HG02840 (cell line): ENCODE data around the gene SYNE1.
"Not testable (repeated sequence)": the region's sequence is repeated elsewhere in the genome, so short reads cannot be mapped to it uniquely, and the experiment has no call there.

Source experiments
- ATAC-seq: cut with Tn5 transposase; IDR thresholded peaks from one replicate; pipeline ENCODE4 v1.9.1; 2021; ENCODE audit warnings: mild to moderate bottlenecking, moderate library complexity, moderate number of reproducible peaks; ENCODE audit not compliant: unreplicated experiment, low FRiP score

The SYNE1 gene

DNA sequence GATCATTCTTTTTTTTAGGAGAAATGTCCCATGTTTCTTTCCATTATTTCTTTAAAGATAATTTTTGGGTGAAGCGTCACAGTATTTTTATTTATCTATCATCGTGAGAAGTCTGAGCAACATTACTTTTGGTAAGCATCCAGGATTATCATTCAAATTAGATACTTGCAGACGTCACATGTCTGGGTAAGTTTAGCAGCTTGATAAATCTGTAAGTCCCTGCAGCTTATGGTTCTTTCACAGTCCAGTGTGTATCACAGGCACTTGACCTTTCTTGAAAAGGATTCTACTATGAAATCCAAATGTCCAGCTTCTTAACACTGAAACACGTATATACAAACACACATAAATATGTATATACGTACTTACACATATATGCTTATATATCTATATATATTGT lies 470.3 kb downstream of the SYNE1 start:
- ATAC-seq = no peak

DNA sequence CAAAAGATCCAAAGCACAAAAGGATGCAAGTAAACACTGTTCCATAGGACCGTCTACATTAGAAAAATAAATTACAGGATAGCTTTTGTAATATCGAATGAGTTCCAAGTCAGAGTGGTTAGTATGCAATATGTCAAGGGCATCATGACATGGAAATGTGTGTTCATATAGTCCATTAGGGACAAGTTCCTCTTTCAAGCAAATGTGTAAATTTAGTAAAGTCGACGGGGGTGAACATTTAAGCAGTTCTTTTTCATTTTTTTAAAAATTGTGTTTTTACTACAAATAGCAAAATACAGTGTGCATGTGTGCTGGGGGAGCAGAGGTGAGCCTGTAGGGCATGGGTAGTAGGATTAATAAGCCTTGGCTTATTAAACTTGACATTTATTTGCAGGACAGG lies 470.7 kb downstream of the SYNE1 start:
- ATAC-seq = no peak

DNA sequence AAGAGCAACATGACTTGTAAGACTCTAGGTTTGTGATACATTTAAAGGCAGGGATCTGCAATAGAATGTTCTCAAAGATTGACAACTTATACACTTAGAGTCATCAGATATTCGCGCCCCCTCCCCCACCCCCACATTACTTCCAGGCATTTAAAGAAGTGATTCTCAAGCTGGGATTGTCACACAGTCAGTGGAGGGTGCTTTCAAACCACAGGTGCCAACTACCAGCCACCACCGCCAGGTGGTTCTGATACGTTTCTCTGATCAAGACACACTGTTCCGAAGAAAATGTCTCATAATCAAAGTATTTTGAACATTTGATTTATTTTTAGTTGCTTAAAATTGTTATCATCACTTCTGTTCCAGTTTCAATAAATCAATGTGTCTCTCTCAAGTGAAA lies 472.2 kb downstream of the SYNE1 start:
- no peak for ATAC-seq

DNA sequence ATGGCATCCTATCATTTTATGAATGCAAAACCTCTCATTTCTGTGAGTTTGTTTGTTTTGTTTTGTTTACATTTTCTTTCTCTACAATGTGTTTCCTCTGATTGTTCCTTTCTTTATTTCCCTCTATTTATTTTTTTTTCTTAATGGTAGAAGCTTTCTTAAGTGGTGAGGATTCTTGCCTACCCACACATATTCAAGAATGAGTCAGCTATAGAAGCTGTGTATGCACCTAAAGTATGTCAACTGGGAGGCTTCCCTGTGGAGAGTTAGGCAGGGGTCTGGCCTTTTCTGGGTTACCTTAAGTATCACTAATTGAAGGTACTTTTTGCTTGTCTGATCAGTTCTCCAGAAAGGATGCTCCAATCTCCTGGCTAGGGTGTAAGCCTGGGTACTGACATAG lies 475.7 kb downstream of the SYNE1 start:
- no peak for ATAC-seq

DNA sequence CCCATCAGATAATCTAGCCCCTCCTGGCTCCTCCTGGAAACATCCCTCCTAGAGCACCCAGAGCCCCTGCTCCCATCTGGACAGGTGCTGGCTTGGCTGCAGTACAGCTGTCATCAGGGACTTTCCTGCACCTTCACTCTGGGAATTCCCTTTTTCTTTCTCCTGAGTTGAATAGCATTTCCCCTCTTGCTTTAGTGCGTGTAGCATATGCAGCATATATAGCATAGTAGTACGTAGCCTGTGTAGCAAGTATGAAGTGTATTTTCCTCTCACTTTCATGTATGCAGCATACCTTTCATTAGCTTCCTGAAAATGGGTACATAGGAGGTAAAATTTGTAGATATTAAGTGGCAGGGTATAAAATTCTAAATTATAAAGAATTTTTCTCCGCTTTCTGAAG lies 476.8 kb downstream of the SYNE1 start:
- ATAC-seq = peak; percentile 96

DNA sequence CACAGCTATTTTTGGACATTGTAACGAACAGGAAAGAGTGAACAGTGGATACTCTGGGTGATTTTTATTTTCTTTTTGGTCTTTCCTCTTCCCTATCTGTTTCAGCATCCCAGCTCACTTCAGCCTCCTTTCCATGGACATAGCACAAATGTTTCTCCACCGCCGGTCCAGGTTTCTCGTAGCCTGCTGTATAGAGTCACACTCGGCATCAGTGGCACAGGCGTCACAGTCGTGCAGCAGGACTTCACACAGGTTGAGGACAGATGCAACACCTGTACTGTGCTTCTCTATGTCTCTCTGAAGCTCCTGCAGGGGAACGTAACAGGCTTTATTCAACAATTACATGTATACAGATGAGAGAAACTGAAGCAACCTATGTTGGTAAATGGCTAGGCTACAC lies 481.4 kb downstream of the SYNE1 start:
- no peak for ATAC-seq

DNA sequence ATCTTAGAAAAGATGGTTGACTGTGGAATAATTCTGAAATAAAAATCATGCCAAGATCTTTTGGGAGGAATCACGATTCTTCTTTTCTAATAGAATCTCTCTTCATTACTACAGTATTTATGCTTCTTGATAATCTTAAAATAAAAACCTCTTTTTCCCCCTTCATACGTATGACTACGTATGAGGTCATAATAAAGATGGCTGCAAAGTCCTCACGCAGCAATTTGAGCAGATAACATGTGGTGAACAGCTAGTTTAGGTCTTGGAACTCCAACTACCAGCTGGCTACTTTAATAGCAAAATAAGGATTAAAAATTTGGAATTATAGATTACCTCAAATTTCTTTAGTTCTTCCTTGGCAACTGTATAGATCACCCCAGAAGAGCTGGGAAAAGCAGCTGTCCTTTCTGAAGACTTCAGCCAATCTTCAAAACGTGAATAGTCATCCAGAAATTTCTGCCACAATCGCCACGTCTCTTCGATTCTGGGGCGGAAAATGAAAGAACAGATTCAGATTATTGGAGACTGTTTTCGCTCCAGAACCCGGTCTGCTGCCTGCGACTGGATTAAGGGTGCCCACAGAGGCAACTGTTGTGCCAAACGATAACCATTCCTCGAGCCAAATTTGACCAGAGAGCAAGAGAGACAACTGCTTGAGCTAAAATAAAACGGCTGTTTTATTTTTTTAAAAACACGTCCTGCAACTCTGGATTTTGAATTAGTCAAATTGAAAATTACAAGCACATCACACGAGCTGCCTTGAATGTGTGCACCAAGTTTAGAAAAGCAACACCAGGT lies 482.4 kb downstream of the SYNE1 start:
- ATAC-seq = no peak

DNA sequence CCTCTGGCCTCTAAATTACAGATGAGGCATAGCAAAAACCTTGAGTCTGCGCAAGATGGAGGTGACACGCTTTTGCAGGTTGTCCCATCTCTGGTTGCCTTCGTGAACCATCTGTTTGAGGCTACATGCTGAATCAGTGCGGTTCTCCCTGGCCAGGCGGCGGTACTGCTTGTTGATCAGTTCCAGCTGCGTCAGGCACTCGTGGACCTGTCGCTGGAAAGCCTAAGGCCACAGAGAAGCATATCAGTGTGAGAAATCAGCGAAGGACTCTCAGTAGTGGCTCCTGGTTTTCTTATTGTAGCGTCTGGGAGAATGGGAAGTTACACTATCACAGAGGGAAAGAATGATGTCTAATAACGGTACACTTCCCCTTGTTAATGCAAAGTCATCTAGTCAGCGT lies 485.2 kb downstream of the SYNE1 start:
- ATAC-seq = no peak

DNA sequence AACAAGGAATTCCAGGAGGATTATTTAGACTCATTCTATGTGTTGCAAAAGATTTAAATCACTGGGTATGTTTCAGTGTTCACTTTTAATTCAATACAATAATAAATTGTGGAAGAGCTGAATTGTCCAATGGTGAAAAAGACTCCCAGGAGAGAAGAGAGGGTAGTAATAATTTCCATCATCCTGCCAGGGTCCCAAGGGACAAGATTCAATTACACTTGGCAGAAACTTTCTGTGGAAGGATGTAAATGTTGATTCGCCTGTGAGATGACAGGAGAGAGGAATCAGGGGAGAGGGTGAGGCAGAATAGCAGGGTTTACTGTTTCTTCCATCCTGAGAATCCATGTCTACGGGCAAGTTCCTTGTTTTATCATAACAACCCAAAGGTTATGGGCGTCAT lies 487.0 kb downstream of the SYNE1 start:
- ATAC-seq = no peak

DNA sequence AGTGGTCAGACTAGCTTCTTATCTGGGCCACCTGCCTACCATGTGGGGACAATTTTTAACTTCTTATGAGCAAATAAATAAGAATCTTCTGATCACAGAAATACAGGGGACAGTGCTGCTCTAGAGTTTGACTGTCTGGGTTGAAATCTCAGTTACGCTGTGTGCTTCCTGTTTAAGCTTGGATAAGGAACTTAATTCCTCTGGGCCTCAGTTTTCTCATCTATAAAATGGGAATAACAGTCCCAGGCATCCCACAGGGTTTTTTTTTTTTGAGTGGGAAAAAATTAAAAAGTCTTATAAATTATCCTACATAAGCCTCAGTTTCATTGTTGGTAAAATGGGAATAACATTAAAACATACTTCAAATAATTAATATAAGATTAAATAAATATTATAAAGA lies 488.8 kb downstream of the SYNE1 start:
- ATAC-seq = no peak

DNA sequence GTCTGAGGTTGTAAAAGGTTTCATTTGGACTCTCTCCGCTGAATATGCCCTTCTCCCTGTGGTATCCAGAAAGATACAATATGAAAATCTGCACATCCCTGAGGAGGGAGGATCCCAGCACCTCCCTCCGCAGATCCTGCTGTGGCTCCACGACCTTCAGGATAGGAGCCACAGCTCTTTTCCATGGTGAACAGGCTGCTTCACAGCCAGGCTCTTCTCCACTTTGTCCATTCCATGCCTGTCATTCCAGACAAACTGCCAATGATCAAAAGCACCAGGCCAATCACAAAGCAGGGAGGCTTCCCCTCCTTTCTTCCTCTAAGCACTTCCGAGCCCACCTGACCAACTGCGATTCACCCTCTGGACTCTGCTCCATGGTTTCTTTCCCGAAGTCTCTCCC lies 489.9 kb downstream of the SYNE1 start:
- ATAC-seq = no peak

DNA sequence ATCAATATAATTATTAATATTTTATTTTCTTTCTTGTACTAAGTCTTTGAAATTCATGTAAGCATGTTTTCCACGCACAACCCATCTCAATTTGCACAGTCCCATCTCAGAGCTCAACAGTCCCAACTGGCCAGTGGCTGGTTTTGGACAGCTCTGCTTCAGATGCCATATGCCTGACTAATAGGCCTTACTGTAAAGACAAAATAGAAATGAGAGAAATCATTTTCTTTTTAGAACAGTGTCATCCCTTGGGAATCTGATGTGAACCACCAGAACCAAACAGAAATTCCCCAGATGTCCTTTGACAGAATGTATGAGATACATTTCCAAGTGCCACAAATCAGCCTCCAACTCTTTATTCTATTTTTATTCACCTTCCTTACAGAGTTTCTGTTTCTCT lies 490.8 kb downstream of the SYNE1 start:
- ATAC-seq = no peak

DNA sequence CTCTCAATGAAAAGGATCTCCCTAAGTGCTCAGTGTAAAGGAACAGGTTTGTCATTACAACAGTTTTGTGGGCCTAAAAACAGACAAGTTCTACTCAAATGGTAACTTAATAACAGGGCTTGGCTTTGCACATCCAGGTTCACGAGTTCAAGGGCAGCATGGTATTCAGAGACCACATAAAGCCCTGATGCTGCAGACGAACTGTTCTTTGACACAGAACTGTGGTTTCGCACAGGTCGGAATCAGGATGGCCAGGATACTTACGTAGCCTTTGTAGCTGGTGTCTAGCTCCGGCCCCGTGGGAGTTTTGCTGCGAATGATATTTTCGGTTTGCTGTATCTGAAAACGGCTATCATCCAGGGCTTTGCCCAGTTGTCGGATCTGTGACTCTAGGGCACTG lies 493.8 kb downstream of the SYNE1 start:
- ATAC-seq = no peak

DNA sequence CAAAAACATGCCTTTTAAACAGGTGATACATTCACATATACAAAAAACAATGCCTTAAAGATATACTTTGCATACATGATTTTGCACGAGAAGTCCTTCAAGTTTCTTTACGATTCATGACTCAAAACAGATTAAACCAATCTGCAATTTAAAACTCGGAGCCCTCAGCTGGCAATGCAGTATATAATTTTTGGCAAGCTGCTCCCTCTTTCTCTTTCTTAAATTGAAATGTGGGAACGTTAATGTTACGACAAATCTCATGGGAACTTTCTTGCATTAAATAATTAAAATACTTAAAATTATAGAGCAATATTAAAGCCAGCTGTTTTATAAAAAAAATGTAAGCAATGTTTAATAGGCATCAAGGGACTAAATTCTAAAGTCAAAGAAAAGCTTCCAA lies 495.1 kb downstream of the SYNE1 start:
- no peak for ATAC-seq

DNA sequence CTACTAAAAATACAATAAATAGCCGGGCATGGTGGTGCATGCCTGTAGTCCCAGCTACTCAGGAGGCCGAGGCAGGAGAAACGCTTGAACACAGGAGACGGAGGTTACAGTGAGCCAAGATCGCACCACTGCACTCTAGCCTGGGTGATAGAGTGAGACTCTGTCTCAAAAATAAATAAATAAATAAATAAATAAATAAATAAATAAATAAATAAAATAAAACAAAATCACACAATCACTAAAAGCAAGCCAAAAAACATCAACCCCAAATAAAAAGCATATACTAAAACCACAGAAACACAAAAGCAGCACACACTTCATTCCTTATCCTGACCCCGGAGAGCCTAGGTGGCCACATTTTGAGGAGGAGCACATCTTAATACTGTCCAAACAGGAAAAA lies 498.8 kb downstream of the SYNE1 start:
- not testable (repeated sequence) for ATAC-seq

DNA sequence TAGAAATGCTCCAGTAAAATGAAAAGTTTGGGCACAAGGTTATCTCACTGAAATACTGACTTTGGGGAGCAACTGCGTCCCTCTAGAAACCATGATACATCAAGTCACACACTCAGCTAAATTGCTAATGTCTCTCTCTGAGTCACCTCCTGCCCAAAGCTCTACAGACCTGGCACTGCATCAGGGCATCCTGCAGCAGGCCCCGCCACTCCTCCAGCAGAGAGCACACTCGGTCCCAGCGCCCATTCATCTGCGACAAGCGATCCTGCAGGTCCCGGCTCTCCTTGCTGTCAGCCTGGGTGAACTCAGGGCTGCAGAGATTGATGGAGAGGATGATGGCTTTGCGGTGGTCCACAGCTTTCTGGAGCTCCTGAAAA lies 500.7 kb downstream of the SYNE1 start:
- no peak for ATAC-seq

DNA sequence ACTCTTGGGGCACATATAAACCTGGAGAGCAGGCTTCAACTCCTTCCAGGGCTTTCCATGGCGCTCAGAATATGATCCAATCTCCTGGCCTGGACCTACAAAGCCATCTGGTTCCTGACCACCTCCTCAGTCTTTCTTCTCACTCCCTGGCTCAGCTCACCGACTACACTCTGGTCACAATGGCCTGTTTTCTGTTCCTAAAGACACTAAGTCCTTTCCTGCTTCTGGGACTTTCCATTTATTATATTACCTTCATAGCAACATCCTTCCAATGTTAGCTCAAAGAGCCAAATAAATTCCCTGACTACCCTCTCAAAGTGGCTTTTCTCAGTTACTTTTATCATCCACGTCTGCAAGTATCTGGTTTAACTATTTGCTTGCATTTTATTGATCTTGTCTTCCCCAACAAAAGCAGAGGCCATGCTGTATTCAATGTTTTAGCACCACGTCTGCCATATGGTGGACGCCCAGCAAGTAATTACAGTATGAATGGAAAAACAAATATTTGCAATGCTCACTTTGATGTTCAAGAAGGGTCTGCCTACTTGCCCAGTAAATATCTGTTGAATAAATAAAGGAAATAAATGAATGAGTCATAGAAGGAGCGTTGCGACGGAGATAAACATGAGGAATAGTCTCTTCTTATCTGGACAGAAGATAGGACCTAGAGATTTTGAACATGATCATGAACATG lies 501.3 kb downstream of the SYNE1 start:
- ATAC-seq = no peak

DNA sequence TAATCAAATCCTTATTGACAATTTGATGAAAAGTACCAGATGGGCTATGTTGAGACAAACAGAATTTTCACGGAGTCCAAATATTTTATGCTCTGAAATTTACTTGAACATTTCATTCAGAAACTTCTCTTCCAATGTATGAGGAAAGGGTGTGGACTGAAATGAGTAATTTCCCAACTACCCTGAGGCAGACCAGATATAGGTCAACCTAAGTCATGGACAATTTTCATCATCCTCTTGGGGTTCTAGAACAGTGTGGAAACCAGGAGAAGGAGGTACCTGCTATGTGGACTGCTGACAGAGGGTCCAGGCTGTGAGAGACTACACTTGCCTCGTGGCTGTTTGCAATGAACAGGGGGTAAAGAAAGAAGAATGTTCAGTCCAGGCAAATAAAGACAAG lies 506.7 kb downstream of the SYNE1 start:
- ATAC-seq = no peak

DNA sequence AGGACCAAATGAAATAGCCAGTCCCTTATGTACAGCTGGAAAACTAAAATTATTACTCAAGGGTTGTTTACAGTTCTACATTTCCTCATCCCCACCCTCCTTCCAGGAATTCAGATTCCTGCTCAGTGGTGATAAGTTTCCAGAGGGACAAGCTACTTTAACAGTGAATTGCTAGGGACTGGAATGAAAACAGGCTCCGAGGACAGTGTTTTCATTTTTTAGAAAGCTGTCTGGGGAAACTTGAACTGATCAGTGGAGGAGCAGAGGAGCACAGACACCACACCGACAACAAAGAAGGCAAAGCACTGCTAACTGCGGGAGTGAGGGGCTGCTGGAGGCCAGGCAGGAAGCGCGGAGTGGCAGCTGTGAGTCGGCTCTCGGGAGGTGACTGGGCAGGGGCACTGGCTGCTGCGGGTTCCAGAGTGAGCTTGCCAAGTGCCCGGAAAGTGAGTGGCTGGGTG lies 507.4 kb downstream of the SYNE1 start:
- ATAC-seq = no peak

DNA sequence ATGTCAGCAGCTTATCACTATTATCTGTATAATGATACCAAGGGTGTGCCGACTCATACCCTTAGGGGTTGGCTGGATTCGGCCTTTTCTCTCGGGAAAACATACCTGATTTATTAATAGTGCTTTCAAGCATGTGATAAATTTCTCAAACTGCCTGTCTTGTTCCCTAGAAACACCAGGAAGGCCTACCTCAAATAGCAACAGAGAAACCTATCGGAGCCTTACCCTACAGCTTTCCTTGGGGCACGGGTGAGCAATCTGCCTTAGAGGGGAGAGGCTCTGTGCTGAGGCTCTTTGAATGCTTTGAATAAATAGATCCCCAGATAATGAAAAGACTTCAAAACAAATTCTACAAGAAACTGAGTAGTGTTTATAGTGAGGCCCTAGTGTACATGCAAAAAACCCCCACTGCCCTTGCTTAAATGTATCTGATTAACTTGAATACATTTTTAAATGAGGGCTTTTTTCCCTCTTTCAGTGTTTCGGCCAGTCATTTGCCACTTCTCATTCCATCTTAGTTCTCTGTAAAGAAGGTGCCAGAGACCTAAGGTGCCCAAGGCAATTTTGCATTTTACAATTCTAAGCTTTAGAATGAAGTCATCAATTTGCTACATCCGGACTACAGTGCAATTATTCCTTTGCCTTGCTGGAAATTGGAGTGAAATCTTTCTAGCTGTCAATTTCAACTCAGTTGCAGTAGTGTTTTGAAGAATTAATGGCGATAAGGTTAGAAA lies 509.6 kb downstream of the SYNE1 start:
- no peak for ATAC-seq

DNA sequence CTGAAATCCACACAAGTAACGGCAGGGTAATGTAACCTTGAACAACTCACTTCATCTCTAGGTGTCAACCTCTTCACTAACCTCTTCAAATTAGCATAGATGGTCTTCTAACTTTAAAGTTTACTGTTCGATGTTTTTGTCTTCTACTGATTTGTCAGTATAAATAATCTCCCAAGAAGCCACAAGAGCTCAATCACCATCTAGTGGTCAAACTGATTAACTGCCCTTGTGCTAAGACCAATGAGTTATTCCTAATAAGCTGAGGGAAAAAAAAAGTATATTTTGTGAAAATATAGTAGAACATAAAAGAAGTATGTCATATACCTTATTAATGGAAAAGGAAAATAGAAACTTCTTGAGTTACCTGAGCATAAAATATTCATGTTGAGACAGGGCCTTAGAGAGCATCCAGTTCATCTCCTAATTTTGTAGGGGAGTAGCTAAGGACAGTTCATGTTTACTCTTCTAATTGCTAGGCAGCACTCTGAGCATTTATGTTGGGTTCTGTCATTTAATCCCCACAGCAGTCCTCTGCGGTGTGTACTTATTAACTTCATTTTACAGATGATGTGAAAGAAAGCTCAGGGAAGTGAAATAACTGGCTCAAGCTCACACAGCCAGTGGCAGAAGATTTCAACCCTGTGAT lies 512.6 kb downstream of the SYNE1 start:
- no peak for ATAC-seq
